Endothelial cell of umbilical vein (primary cell): ENCODE results near the gene SSH2. TPM values are rescaled to one million over a fixed set of nuclear protein-coding genes. Genes with fewer than 3 reads are reported as not detected.

Experiments
- BruUV-seq: library from RNA; stranded (reverse); fragments of 400-500 nt; replicated peaks from 2 replicates; lab custom pipeline; 2021; lab: Mats Ljungman, UMichigan
- CTCF ChIA-PET: fragments of 300-600, 350-600 bp; sonication (Branson Sonifier 250); formaldehyde crosslinking; loops from one replicate; lab custom pipeline; 2021; ENCODE audit warnings: antibody characterized with exemption, inconsistent platforms; lab: Charles Lee
- POLR2A ChIA-PET: fragments of 300-600, 350-600 bp; sonication (Branson Sonifier 250); formaldehyde crosslinking; loops from one replicate; lab custom pipeline; 2021; ENCODE audit warnings: antibody characterized with exemption, inconsistent platforms; lab: Charles Lee
- DNase-seq: peaks from one replicate; pipeline ENCODE4 v3.0.0-alpha.2; 2011; ENCODE audit warnings: low read depth, low spot score
- FAIRE-seq: peaks from 2 replicates; lab custom pipeline; 2011; peaks lifted over from hg19 to GRCh38; lab: Jason Lieb, UNC
- H2AFZ ChIP-seq: 2 replicates; pipeline ENCODE4 v1.6.0; 2012; ENCODE audit warnings: low read depth, low read length, control low read depth, inconsistent platforms
- H3K27ac ChIP-seq: 2 replicates; pipeline ENCODE4 v1.5.1; 2011; ENCODE audit warnings: low read depth, mild to moderate bottlenecking, control low read depth, low read length, moderate library complexity; ENCODE audit not compliant: insufficient read depth
- H3K27me3 ChIP-seq, 2 experiments: 2 replicates each; pipeline versions ENCODE4 v1.6.0 to v1.6.1; 2011; ENCODE audit warnings: low read length in 2 of 2, mixed read lengths in 1 of 2; ENCODE audit not compliant: control insufficient read depth in 2 of 2, insufficient read depth in 2 of 2
- H3K36me3 ChIP-seq, 2 experiments: 2 replicates in 1 of 2; 3 replicates in 1 of 2; pipeline ENCODE4 v1.5.1; 2011; ENCODE audit warnings: low read length in 2 of 2, mild to moderate bottlenecking in 1 of 2, moderate library complexity in 1 of 2; ENCODE audit not compliant: control insufficient read depth in 2 of 2, insufficient read depth in 2 of 2; ENCODE audit errors: extremely low read depth in 1 of 2
- H3K4me1 ChIP-seq: 3 replicates; pipeline ENCODE4 v1.5.1; 2011; ENCODE audit warnings: mild to moderate bottlenecking, low read length; ENCODE audit not compliant: control insufficient read depth, insufficient read depth; ENCODE audit errors: extremely low read depth
- H3K4me2 ChIP-seq: 2 replicates; pipeline ENCODE4 v1.6.1; 2011; ENCODE audit warnings: low read length, control low read depth, mixed read lengths; ENCODE audit not compliant: insufficient read depth
- H3K4me3 ChIP-seq, 3 experiments: fragments of 200-600 bp in 1 of 3; sonication (generic), shearing (Covaris generic) in 1 of 3; replicated peaks in 1 of 3; 2 replicates each; pipeline ENCODE4 v1.5.1; 2011 to 2016; ENCODE audit warnings: control low read depth in 3 of 3, low read length in 3 of 3, mild to moderate bottlenecking in 2 of 3, inconsistent platforms in 1 of 3, low read depth in 1 of 3, moderate library complexity in 1 of 3; ENCODE audit not compliant: insufficient read depth in 1 of 3
- H3K79me2 ChIP-seq: 2 replicates; pipeline ENCODE4 v1.6.0; 2012; ENCODE audit warnings: low read length, inconsistent platforms; ENCODE audit not compliant: control insufficient read depth, insufficient read depth
- H3K9ac ChIP-seq: replicated peaks from 2 replicates; pipeline ENCODE3; 2011; ENCODE audit warnings: low read length, control low read depth; ENCODE audit not compliant: insufficient read depth; ENCODE audit errors: extremely low read depth
- H3K9me1 ChIP-seq: replicated peaks from 3 replicates; pipeline ENCODE4 v1.6.0; 2011; ENCODE audit warnings: mild to moderate bottlenecking, low read length; ENCODE audit not compliant: control insufficient read depth, insufficient read depth; ENCODE audit errors: extremely low read depth
- H3K9me3 ChIP-seq: replicated peaks from 2 replicates; pipeline ENCODE4 v1.5.1; 2012; ENCODE audit warnings: low read length, inconsistent platforms; ENCODE audit not compliant: control insufficient read depth, insufficient read depth
- H4K20me1 ChIP-seq: replicated peaks from 2 replicates; pipeline ENCODE3; 2011; ENCODE audit warnings: mild to moderate bottlenecking, low read length; ENCODE audit not compliant: control insufficient read depth, insufficient read depth; ENCODE audit errors: extremely low read depth
- CTCF ChIP-seq, 2 donors: IDR thresholded peaks; 1 replicate in 1 of 2; 2 replicates in 1 of 2; pipeline ENCODE4 v1.5.1; 2011; ENCODE audit warnings: low read length in 2 of 2, mild to moderate bottlenecking in 2 of 2, moderate library complexity in 2 of 2, control low read depth in 1 of 2, inconsistent platforms in 1 of 2, low read depth in 1 of 2; ENCODE audit not compliant: insufficient read depth in 1 of 2; ENCODE audit errors: extremely low read depth in 1 of 2
- EZH2 ChIP-seq: IDR thresholded peaks from 2 replicates; pipeline ENCODE4 v1.6.1; 2012; ENCODE audit warnings: borderline replicate concordance, low read depth, mild to moderate bottlenecking, moderate library complexity, low read length, inconsistent platforms; ENCODE audit not compliant: severe bottlenecking
- FOS ChIP-seq: IDR thresholded peaks from 2 replicates; pipeline ENCODE4 v1.6.1; 2011; ENCODE audit warnings: mild to moderate bottlenecking, low read length, moderate library complexity, borderline replicate concordance; ENCODE audit not compliant: insufficient read depth
- GATA2 ChIP-seq: IDR thresholded peaks from 2 replicates; pipeline ENCODE4 v1.7.0; 2011; ENCODE audit warnings: low read depth, mild to moderate bottlenecking, moderate library complexity, mixed read lengths, low read length; ENCODE audit not compliant: insufficient read length, insufficient read depth
- JUN ChIP-seq: IDR thresholded peaks from 2 replicates; pipeline ENCODE4 v1.6.1; 2011; ENCODE audit warnings: borderline replicate concordance, low read depth; ENCODE audit not compliant: insufficient read length, insufficient read depth
- MAX ChIP-seq: IDR thresholded peaks from 2 replicates; pipeline ENCODE4 v1.6.1; 2011; ENCODE audit not compliant: insufficient read depth, insufficient read length
- MYC ChIP-seq: IDR thresholded peaks from one replicate; pipeline ENCODE4 v1.6.1; 2011; ENCODE audit warnings: mild to moderate bottlenecking, low read depth, low read length
- POLR2A ChIP-seq: IDR thresholded peaks from 2 replicates; pipeline ENCODE4 v1.6.1; 2012; ENCODE audit warnings: low read depth, mild to moderate bottlenecking, control low read depth, low read length
- POLR2AphosphoS5 ChIP-seq: IDR thresholded peaks from 2 replicates; pipeline ENCODE4 v1.6.1; 2012; ENCODE audit warnings: low read depth, mild to moderate bottlenecking, control low read depth, low read length, moderate library complexity; ENCODE audit not compliant: insufficient read depth
- dilution Hi-C: fragments of 300-500 bp; cut with MboI; formaldehyde crosslinking; loops from one replicate; pipeline ENCODE4 v1.15.0; 2019; ENCODE audit warnings: low sequenced_read_pairs; ENCODE audit not compliant: extremely low pct_ligation_motif_present
- intact Hi-C: fragments of 100-400 bp; cut with micrococcal nuclease; formaldehyde crosslinking; loops from one replicate; pipeline ENCODE4 v1.10.0; 2022
- polyA plus RNA-seq, 4 experiments: library from polyadenylated mRNA; depleted of rRNA in 3 of 4; stranded (reverse) in 3 of 4; unstranded in 1 of 4; fragments of >200 nt; gene quantifications; 2 replicates each; pipeline versions ENCODE4 v1.2.1 to v1.2.3, GENCODE V29; 2011 to 2012; ENCODE audit warnings: missing spikeins in 1 of 4
- total RNA-seq: library from RNA; stranded (reverse); gene quantifications from 2 replicates; pipeline ENCODE4 v1.2.3, GENCODE V29; 2021

Gene SSH2
- total and polyA plus RNA-seq, 2 donors (not counting 3 experiments of a cell fraction or from before 2014, with no cell fraction given): 24.6 to 60.9 TPM

- H2AFZ ChIP-seq: no peak overlapping the region
- no peak overlapping the region for H3K4me3 ChIP-seq
- H3K36me3 ChIP-seq: no peaks in the 10 kb centered on the region
- FAIRE-seq (no peak), DNase-seq (no peak)
- H3K9me3 ChIP-seq: no peaks in the 10 kb centered on the region
- H3K27me3 ChIP-seq: no peaks in the 10 kb centered on the region
- no peaks in the 10 kb centered on the region for H3K9me1 ChIP-seq
- no peak for TF ChIP-seq POLR2AphosphoS5
- TF ChIP-seq POLR2A: no peak
- TF ChIP-seq CTCF (IDR thresholded peaks at IDR 0.05; ENCODE audit: extremely low read depth in 1 of 2, insufficient read depth in 1 of 2, low read depth in 1 of 2, low read length in 2 of 2): no peak
- TF ChIP-seq EZH2: no peak
- TF ChIP-seq GATA2: no peak
- TF ChIP-seq MYC: no peak
- no peak for TF ChIP-seq JUN
- TF ChIP-seq FOS: no peak
- TF ChIP-seq MAX: no peak
- intact Hi-C loops (loop anchor here (5.0 kb wide), 1 partner anchor 302 kb away; the partner anchor contains the start of gene NUFIP2), dilution Hi-C loops (no loop called here)
- H3K9ac ChIP-seq: no peak overlapping the region
- peak overlapping the region; percentile 57 for H3K4me2 ChIP-seq
- BruUV-seq: no TSS peak
- ChIA-PET CTCF (interaction anchor here (1.1 to 9.2 kb wide), 7 partner anchors 9 to 224 kb away, joined by 3 to 152 read pairs (median 50); no protein-coding TSS in a partner anchor), POLR2A (no interaction called here)
- H3K27ac ChIP-seq: peak overlapping the region; percentile 1
- peaks cover 42% of the 10 kb centered on the region for H3K4me1 ChIP-seq
- H3K79me2 ChIP-seq: peaks cover 10% of the 10 kb centered on the region
- H4K20me1 ChIP-seq: no peaks in the 10 kb centered on the region
Measured at GRCh38 chr17:29594519-29595090, 335.4 kb downstream of the SSH2 start.
